Measurements from ENCODE around the gene DHX16. TPM values are rescaled to one million over a fixed set of nuclear protein-coding genes. Genes with fewer than 3 reads are reported as not detected.

DHX16 gene
- total RNA-seq, 1 experiment from 2014 or later, result 32.2 TPM

- H3K4me3 Mint-ChIP-seq, result peak within 1 kb of the TSS; percentile 96
- peak; percentile 82 for ATAC-seq
- peak within 1 kb of the TSS; percentile 100 for H3K27ac Mint-ChIP-seq
- peaks cover 35% of the 10 kb centered on the region for H3K4me1 Mint-ChIP-seq
- CTCF ChIA-PET, result interaction anchor here (0.6 to 1.9 kb wide), 6 partner anchors 9 to 470 kb away, joined by 3 to 7 read pairs (median 4); partner anchors contain the start of genes ATAT1 and DHX16
- POLR2A ChIA-PET, result interaction anchor here (0.6 to 1.0 kb wide), 4 partner anchors 30 to 118 kb away, joined by 3 to 4 read pairs (median 3); partner anchors contain the start of gene ABCF1
- DNase-seq (ENCODE audit: low spot score), result peak; percentile 99
- H3K9me3 Mint-ChIP-seq, result no peaks in the 10 kb centered on the region
- H3K36me3 Mint-ChIP-seq, result peaks cover 48% of the 10 kb centered on the region
- H3K27me3 Mint-ChIP-seq (ENCODE audit: low read depth), result no peaks in the 10 kb centered on the region; the same call in 1 of the 2 replicates
- TF ChIP-seq TEAD1 (CRISPR knock-in tag; IDR thresholded peaks at IDR 0.05) (no peak), ZNF425 (CRISPR knock-in tag; conservative IDR thresholded peaks at IDR 0.05) (peak; percentile 93), RELA (CRISPR knock-in tag; IDR thresholded peaks at IDR 0.05; ENCODE audit: borderline replicate concordance) (no peak), ZMAT4 (CRISPR knock-in tag; IDR thresholded peaks at IDR 0.05) (peak; percentile 96), IRF2 (CRISPR knock-in tag; IDR thresholded peaks at IDR 0.05; ENCODE audit: borderline replicate concordance, low read depth) (no peak), KAT7 (CRISPR knock-in tag; IDR thresholded peaks at IDR 0.05; ENCODE audit: borderline replicate concordance) (0 out of 2 replicates have a peak, but pooled peaks have one; percentile 52), JAZF1 (CRISPR knock-in tag; IDR thresholded peaks at IDR 0.05) (no peak), ESRRA (CRISPR knock-in tag; IDR thresholded peaks at IDR 0.05; ENCODE audit: borderline replicate concordance) (no peak), ZSCAN18 (CRISPR knock-in tag; IDR thresholded peaks at IDR 0.05) (no peak), NR2C2 (CRISPR knock-in tag; IDR thresholded peaks at IDR 0.05) (no peak), NFE2L1 (CRISPR knock-in tag; IDR thresholded peaks at IDR 0.05) (no peak), STAT6 (CRISPR knock-in tag; conservative IDR thresholded peaks at IDR 0.05; ENCODE audit: low read depth) (no peak), ZNF121 (CRISPR knock-in tag; IDR thresholded peaks at IDR 0.05) (no peak), ATF6 (CRISPR knock-in tag; IDR thresholded peaks at IDR 0.05) (no peak), ZNF671 (CRISPR knock-in tag; IDR thresholded peaks at IDR 0.05) (peak; percentile 95), GTF2I (CRISPR knock-in tag; conservative IDR thresholded peaks at IDR 0.05) (0 out of 2 replicates have a peak, but pooled peaks have one; percentile 12), MYBL2 (CRISPR knock-in tag; IDR thresholded peaks at IDR 0.05) (peak; percentile 63; the same call in 1 of the 2 replicates), JUN (CRISPR knock-in tag; IDR thresholded peaks at IDR 0.05) (no peak), ZNF317 (CRISPR knock-in tag; IDR thresholded peaks at IDR 0.05; ENCODE audit: borderline replicate concordance, low read depth) (no peak), FOXP1 (CRISPR knock-in tag; IDR thresholded peaks at IDR 0.05; ENCODE audit: borderline replicate concordance) (no peak), ZNF138 (CRISPR knock-in tag; conservative IDR thresholded peaks at IDR 0.05) (no peak), MAX (CRISPR knock-in tag; IDR thresholded peaks at IDR 0.05) (no peak), NR1H2 (CRISPR knock-in tag; IDR thresholded peaks at IDR 0.05) (no peak), SMAD4 (CRISPR knock-in tag; IDR thresholded peaks at IDR 0.05) (no peak)
- TF ChIP-seq, protein P1, sequence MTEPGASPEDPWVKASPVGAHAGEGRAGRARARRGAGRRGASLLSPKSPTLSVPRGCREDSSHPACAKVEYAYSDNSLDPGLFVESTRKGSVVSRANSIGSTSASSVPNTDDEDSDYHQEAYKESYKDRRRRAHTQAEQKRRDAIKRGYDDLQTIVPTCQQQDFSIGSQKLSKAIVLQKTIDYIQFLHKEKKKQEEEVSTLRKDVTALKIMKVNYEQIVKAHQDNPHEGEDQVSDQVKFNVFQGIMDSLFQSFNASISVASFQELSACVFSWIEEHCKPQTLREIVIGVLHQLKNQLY (CRISPR knock-in tag; IDR thresholded peaks at IDR 0.05), result no peak
- TF ChIP-seq, protein P2, sequence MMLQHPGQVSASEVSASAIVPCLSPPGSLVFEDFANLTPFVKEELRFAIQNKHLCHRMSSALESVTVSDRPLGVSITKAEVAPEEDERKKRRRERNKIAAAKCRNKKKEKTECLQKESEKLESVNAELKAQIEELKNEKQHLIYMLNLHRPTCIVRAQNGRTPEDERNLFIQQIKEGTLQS (CRISPR knock-in tag; conservative IDR thresholded peaks at IDR 0.05), result no peak
Observed at GRCh38 chr6:30616811-30617564, 55.8 kb downstream of the DHX16 start, which contains the start of gene PPP1R10. Gene PPP1R10, minus strand, starts transcription at chr6:30617243. Its CDS starts 7,299 bp downstream, at chr6:30609944.
